ENCODE measurements around the gene C6orf89. TPM values are rescaled to one million over a fixed set of nuclear protein-coding genes. Genes with fewer than 3 reads are reported as not detected.

The C6orf89 gene
- total RNA-seq, 1 experiment from 2014 or later, result 61.1 TPM

DNA sequence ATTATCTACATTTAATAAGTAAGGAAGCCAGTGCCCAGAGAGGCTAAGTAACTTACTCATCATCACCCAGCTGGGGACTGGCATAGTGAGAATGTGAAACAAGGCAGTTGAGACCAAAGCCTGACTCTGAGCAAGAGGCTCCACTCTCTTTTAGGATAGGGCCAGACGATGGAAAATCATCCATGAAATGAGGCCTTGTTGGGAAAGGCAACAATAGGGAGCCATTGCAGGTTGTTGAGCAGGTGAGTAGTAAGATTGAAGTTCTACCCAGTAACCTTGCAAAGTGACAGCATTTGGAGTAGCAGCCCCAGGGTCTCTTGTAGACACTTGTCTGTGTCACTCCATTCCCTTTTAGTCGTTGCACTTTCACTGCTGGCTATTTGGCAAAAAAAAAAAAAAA lies 44.0 kb upstream of the C6orf89 start:
- H3K4me1 Mint-ChIP-seq (ENCODE audit: low read depth, unreplicated experiment), result no peaks in the 10 kb centered on the region
- no peak overlapping the region for H3K4me3 Mint-ChIP-seq (ENCODE audit: low read depth, unreplicated experiment)
- intact Hi-C loops (cut with micrococcal nuclease; ENCODE audit: unreplicated experiment), result no loop called here
- peaks cover 63% of the 10 kb centered on the region for H3K27me3 Mint-ChIP-seq (ENCODE audit: unreplicated experiment)
- peaks cover 5% of the 10 kb centered on the region for H3K36me3 Mint-ChIP-seq (ENCODE audit: insufficient read depth, unreplicated experiment)
- DNase-seq, result no peak
- CTCF ChIA-PET, result no interaction called here
- BruUV-seq (replicated peaks), result no TSS peak
- no peak for TF ChIP-seq CTCF (IDR thresholded peaks at IDR 0.05; ENCODE audit: unreplicated experiment)
- no peak overlapping the region for H3K27ac Mint-ChIP-seq (ENCODE audit: unreplicated experiment)
- H3K9me3 Mint-ChIP-seq (ENCODE audit: low read depth, unreplicated experiment), result no peaks in the 10 kb centered on the region

- Mint-ChIP-seq H3K27me3 (ENCODE audit: unreplicated experiment) (peaks cover 49% of the 10 kb centered on the region), H3K9me3 (ENCODE audit: low read depth, unreplicated experiment) (no peaks in the 10 kb centered on the region), H3K4me3 (ENCODE audit: low read depth, unreplicated experiment) (no peak overlapping the region), H3K36me3 (ENCODE audit: insufficient read depth, unreplicated experiment) (peaks cover 5% of the 10 kb centered on the region), H3K4me1 (ENCODE audit: low read depth, unreplicated experiment) (peaks cover 3% of the 10 kb centered on the region), H3K27ac (ENCODE audit: unreplicated experiment) (no peak overlapping the region)
- intact Hi-C loops (cut with micrococcal nuclease; ENCODE audit: unreplicated experiment), result no loop called here
- no peak for DNase-seq
- BruUV-seq (replicated peaks), result no TSS peak
- CTCF ChIA-PET, result interaction anchor here (0.6 kb wide), 1 partner anchor 75 kb away, joined by 4 read pairs; no protein-coding TSS in a partner anchor
- TF ChIP-seq CTCF (IDR thresholded peaks at IDR 0.05; ENCODE audit: unreplicated experiment), result no peak
Observed at GRCh38 chr6:36843170-36843569, 42.6 kb upstream of the C6orf89 start.

GRCh38 chr6:36844232-36845170 lies 41.3 kb upstream of the C6orf89 start:
- no TSS peak for BruUV-seq (replicated peaks)
- intact Hi-C loops (cut with micrococcal nuclease; ENCODE audit: unreplicated experiment), result no loop called here
- Mint-ChIP-seq H3K36me3 (ENCODE audit: insufficient read depth, unreplicated experiment) (peaks cover 14% of the 10 kb centered on the region), H3K27ac (ENCODE audit: unreplicated experiment) (no peak overlapping the region), H3K4me3 (ENCODE audit: low read depth, unreplicated experiment) (no peak overlapping the region), H3K27me3 (ENCODE audit: unreplicated experiment) (peaks cover 35% of the 10 kb centered on the region), H3K9me3 (ENCODE audit: low read depth, unreplicated experiment) (no peaks in the 10 kb centered on the region), H3K4me1 (ENCODE audit: low read depth, unreplicated experiment) (peaks cover 16% of the 10 kb centered on the region)
- TF ChIP-seq CTCF (IDR thresholded peaks at IDR 0.05; ENCODE audit: unreplicated experiment), result no peak
- CTCF ChIA-PET, result interaction anchor here (0.8 kb wide), 1 partner anchor 17 kb away, joined by 3 read pairs; no protein-coding TSS in a partner anchor
- DNase-seq, result no peak

GRCh38 chr6:36845233-36845632 lies 40.5 kb upstream of the C6orf89 start:
- Mint-ChIP-seq H3K4me3 (ENCODE audit: low read depth, unreplicated experiment) (no peak overlapping the region), H3K9me3 (ENCODE audit: low read depth, unreplicated experiment) (no peaks in the 10 kb centered on the region), H3K27ac (ENCODE audit: unreplicated experiment) (no peak overlapping the region), H3K27me3 (ENCODE audit: unreplicated experiment) (peaks cover 28% of the 10 kb centered on the region), H3K4me1 (ENCODE audit: low read depth, unreplicated experiment) (peaks cover 20% of the 10 kb centered on the region), H3K36me3 (ENCODE audit: insufficient read depth, unreplicated experiment) (peaks cover 20% of the 10 kb centered on the region)
- intact Hi-C loops (cut with micrococcal nuclease; ENCODE audit: unreplicated experiment), result no loop called here
- no TSS peak for BruUV-seq (replicated peaks)
- no peak for DNase-seq
- CTCF ChIA-PET, result interaction anchor here (0.8 kb wide), 1 partner anchor 16 kb away, joined by 3 read pairs; no protein-coding TSS in a partner anchor
- TF ChIP-seq CTCF (IDR thresholded peaks at IDR 0.05; ENCODE audit: unreplicated experiment), result no peak
